NCI-H524 (cell line): ENCODE data around the gene PCDHGA2.
A peak's percentile ranks its signal among the peaks of the same experiment; 100 is the strongest.
"Not testable (repeated sequence)": the region's sequence is repeated elsewhere in the genome, so short reads cannot be mapped to it uniquely, and the experiment has no call there.

ENCODE experiments used
- DNase-seq, 2 experiments: peaks; one replicate each; lab custom pipeline; 2025; lab: John Stamatoyannopoulos, UW

PCDHGA2 gene

GRCh38 chr5:141338538-141339306 lies at the start of gene PCDHGA2:
Gene PCDHGA2, plus strand, starts transcription at chr5:141338760.
- DNase-seq, result peak in 1 of 2 experiments; percentile 13

GRCh38 chr5:141298376-141298775 lies 40.2 kb upstream of the PCDHGA2 start:
- no peak for DNase-seq

DNA sequence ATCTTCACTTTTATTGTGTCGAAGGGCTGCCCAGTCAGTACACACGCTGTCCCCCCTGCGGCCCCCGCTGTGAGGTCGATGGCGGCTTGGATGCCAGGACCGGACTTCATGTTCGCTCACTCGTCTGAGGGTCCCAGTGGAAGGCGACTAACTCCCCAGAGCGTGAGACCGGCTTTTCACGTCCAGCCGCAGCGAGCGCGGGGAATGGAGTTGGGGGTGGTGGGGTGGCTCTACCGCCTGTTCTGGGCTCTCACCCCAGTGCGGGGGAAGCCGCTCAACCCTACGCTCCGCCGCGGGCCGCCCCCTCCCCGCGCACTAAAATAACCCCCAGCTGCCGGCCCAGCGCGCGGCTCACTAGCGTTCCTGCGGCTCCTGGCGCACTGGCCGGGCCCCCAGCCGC lies 34.8 kb upstream of the PCDHGA2 start, which contains the start of gene SLC25A2:
Gene SLC25A2, minus strand, starts transcription at position 294 of the 400 bp plus-strand sequence. Its CDS starts 184 bp downstream, at position 110.
- DNase-seq, result no peak

DNA sequence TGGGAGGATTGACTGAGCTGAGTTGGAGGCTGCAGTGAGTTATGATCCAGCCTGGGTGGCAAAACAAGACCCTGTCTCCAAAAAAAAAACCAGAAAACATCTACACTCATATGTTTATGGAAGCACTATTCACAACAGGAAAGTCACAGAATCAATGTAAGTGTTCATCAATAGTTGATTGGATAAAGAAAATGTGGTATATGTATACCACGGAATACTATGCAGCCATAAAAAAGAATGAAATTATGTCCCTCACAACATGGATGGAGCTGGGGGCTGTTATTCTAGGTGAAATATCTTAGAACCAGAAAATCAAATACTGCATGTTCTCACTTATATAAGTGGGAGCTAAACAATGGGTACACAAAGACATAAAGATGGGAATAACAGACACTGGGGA lies 31.9 kb upstream of the PCDHGA2 start:
- DNase-seq, result no peak

DNA sequence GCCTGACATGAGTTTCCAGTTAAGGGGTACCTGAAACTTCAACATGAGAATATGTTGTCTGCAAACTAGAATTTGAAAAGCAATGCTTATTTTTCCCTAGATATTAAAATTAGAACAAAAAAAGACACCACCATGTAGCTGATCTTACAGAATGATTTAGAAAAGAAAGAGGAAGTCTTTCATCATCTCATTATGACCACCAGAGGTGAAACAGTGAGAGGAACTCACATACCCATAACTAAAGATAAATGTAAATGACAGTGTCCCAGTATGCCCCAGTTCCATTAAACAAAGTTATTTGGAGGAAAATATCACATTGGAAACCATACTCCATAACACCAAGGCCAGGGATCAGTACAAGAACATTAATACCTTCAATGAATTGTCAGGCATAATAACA lies 24.8 kb upstream of the PCDHGA2 start:
- no peak for DNase-seq

DNA sequence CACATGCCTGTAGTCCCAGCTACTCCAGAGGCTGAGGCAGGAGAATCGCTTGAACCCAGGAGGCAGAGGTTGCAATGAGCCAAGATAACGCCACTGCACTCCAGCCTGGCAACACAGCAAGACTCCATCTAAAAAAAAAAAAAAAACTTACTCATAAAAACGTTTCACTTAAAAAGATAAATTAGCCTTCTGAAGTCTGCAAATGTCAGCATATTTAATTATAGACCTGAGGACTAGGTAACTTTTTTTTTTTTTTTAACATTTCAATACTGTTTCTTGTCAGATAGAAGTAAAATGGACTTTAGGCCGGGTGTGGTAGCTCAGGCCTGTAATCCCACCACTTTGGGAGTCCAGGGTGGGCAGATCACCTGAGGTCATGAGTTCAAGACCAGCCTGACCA lies 21.6 kb upstream of the PCDHGA2 start:
- not testable (repeated sequence) for DNase-seq

- no peak for DNase-seq
These were observed 19.4 kb upstream of the PCDHGA2 start for GRCh38 chr5:141319202-141319601.

GRCh38 chr5:141319699-141320098 lies 18.9 kb upstream of the PCDHGA2 start:
- DNase-seq, result no peak

DNA sequence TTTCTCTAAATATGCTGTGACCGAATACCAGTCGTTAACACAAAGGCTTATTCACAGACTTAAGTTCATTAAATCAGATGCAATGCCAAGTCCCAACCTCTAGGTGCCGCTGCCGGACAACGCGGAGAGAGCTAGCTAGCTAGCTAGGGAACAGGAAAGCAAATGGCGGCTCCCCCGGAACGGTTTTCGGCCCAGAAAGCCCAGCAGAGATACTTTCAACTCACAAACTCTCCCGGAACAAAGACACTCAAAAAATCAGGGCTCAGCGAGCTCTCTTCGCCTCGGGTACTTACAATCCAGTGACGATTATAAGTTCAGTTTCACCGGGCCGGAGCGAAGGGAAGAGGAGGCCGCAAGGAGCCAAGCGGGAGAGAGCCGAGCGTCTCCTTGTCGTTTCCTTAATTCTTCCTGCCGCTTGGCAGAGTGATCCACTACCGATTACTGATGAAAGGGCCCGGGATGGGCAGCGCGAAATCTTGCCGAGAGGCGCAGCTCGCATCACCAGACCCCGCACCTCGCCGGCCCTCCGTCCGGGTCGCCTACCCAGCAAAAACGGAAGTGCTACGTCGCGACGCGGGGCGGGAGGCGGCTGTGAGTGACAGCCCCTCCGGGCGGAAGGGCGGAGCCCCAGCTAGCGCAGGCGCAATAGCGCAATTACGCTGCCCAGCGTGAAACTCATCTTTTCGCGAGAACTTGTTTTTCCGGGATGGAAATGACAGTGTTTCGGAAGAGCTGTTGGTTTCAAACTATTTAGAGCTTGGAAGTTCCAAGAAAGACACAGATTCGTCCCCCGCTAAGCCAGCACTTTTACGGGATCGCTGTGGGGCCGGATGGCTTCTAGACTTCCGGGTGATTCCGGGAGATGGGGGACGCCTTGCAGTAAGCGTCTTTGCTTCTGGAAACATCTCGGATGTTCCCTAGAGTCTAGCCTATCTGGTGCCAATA lies 18.1 kb upstream of the PCDHGA2 start, which contains the start of gene TAF7:
Gene TAF7, minus strand, starts transcription at position 560 of the 945 bp plus-strand sequence. CDS start 740 bp downstream, outside the sequence.
- peak; percentile 76 to 89 for DNase-seq

GRCh38 chr5:141322261-141322660 lies 16.3 kb upstream of the PCDHGA2 start:
- DNase-seq, result no peak

DNA sequence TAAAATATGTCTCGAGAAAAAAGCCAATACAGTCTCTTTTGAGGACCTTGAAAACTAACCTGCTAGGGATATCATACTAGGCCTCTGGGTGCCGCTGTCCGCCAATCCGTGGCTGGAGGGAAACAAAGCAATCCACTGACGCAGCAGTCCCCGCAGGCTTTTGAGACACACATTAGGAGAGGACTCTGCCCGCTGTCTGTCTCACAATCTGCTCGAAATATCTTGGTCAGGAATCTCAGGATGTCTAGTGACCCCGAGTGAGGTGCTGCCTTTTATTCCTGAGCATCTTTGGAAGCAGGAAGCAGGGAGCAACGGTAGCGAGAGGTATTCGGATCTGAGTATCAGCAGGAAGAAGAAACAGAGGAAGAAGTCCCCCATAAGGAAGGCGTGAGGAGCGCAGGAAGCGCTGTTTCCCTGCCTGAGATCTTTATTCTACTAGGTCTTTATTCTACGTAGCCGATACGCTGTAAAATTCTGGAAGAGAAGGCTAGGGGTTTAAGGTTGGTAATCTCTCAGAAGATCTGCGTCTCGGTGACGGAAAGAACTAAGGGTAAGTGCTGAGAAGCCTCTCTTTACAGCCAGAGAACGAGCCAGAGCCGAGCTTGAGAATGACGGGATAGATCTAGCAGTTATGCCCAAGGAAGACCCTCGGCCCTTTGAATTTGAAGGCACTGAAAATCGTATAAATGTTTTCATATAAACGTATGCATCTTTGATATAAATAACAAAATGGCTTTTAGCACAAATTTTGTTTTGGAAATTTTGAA lies 12.3 kb upstream of the PCDHGA2 start:
- DNase-seq, result peak; percentile 1 to 28

GRCh38 chr5:141328231-141328630 lies 10.3 kb upstream of the PCDHGA2 start:
- DNase-seq, result no peak

DNA sequence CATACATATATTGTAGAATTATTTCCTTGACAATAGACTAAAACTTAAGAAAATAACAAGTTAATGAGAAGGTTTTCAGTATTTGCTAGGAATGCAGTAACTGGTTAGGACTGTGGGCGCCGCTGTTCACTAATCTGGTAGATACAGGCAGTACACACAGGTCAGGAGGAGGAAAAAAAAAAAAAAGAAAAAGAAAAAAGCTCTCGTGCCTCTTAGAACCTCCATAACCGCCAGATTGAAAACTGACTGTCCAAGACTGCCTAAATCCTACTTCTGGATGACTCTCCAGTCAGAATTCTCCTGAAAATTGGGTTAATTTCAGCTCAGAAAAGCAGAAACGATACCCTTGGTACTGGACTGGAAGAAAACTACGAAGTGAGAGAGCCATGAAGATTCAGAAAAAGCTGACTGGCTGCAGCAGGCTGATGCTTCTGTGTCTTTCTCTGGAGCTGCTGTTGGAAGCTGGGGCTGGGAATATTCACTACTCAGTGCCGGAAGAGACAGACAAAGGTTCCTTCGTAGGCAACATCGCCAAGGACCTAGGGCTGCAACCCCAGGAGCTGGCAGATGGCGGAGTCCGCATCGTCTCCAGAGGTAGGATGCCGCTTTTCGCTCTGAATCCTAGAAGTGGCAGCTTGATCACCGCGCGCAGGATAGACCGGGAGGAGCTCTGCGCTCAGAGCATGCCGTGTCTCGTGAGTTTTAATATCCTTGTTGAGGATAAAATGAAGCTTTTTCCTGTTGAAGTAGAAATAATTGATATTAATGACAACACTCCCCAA lies 8.1 kb upstream of the PCDHGA2 start, which contains the start of gene PCDHGA1:
Gene PCDHGA1, plus strand, starts transcription at position 216 of the 782 bp plus-strand sequence.
- peak in 1 of 2 experiments; percentile 0 for DNase-seq

DNA sequence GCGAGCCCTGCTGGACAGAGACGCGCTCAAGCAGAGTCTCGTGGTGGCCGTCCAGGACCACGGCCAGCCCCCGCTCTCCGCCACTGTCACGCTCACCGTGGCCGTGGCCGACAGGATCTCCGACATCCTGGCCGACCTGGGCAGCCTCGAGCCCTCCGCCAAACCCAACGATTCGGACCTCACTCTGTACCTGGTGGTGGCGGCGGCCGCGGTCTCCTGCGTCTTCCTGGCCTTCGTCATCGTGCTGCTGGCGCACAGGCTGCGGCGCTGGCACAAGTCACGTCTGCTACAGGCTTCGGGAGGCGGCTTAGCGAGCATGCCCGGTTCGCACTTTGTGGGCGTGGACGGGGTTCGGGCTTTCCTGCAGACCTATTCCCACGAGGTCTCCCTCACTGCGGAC lies 6.0 kb upstream of the PCDHGA2 start:
- not testable (repeated sequence) for DNase-seq

- not testable (repeated sequence) for DNase-seq
These were observed 2.3 kb downstream of the PCDHGA2 start for GRCh38 chr5:141340781-141341354.

GRCh38 chr5:141342773-141343172 lies 4.2 kb downstream of the PCDHGA2 start:
- no peak for DNase-seq

DNA sequence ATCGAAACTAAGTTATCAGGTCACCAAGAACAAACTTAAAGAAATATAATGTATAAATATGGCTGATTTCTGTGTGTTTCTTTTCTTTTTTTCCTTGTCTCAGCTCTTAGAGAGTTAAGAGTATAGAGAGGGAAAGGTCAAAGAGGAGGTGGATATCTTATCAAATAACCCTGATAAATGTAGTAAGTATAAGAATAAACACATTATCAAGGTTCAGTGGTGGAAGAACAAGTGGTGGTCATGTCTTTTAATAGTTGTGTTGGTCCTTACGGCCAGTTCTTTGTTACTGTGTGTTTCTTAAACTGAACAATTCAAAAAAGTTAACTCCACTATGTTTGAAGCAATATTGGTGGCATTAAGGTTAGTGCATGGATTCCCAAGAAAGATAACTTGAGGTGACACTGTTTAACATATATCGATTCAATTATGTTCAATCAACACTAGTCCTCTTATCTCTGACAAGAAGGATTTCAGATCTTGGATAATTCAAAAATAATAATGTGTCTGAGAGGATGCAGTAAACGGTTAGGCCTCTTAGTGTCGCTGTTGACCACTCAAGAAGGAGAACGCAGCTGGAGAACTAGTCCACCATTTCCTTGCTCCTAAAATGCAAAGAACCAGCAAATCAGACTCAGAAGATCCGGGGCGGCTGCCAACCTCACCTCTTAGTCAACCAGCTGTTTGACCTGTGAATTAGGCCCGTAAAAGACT lies 4.8 kb downstream of the PCDHGA2 start, which contains the start of gene PCDHGA3:
Gene PCDHGA3, plus strand, starts transcription at position 588 of the 711 bp plus-strand sequence. CDS start 205 bp downstream, outside the sequence.
- peak in 1 of 2 experiments; percentile 0 for DNase-seq

DNA sequence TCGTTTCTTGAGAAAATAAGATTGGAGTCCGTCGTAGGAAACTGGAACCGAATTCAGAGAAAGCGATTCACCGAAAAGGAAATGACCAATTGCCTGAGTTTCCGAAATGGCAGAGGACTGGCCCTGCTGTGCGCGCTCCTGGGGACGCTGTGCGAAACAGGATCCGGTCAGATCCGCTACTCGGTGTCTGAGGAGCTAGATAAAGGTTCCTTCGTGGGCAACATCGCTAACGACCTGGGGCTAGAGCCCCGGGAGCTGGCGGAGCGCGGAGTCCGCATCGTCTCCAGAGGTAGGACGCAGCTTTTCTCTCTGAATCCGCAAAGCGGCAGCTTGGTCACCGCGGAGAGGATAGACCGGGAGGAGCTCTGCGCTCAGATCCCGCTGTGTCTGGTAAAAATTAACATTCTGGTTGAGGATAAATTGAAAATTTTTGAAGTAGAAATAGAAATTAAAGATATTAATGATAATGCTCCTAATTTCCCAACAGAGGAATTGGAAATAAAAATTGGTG lies 5.4 kb downstream of the PCDHGA2 start:
- no peak for DNase-seq

GRCh38 chr5:141345327-141345726 lies 6.8 kb downstream of the PCDHGA2 start:
- DNase-seq, result no peak
